ENCODE data around the gene PTPN6. TPM values are rescaled to one million over a fixed set of nuclear protein-coding genes. Genes with fewer than 3 reads are reported as not detected.

The PTPN6 gene
- total and polyA plus RNA-seq, 2 of the 13 experiments (the other 11 are each of a cell fraction or from before 2014, with no cell fraction given), result 10.5 to 10.6 TPM

DNA sequence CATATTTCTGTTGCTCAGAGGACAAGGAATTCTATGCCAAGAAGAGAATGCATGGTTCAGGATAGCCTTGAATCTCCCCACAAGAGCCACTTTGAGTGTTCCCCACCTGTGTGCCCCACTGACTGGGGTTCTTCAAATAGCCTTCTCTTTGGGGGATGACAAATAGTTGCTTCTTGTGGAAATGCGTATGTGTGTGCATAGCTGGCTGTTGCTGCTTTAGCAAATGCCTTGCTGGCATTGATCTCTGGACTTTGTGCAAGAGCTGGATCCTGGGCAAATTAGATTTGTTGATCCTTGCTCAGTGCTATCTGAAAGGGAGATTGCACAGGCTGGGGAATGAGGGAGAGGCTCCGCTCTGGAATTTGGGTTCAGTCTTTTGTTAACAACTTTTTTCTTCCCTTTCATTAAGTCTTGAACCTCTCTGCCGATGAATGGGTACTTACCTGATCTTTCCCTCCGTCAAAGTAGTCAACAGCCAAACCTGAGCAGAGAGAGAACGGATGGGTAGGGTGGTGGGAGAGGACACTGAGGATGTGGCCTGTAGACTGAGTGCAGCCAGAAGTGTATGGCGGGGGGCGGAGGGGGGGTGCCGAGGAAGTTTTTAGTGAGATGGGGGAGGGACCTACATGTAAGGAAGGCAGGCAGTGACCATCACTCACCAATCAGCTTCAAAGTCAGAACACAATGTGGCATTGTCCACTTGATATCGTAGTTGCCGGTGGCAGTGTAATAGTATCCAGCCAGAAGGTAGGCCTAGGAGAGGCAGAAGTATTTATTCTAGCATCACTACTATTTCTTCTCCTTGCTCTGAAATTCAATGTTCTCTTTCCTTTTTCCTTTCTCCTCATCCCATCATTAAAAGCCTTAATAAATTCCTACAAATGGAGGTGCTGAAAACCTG lies 30.2 kb downstream of the PTPN6 start (continued):
- TF ChIP-seq, protein P1, sequence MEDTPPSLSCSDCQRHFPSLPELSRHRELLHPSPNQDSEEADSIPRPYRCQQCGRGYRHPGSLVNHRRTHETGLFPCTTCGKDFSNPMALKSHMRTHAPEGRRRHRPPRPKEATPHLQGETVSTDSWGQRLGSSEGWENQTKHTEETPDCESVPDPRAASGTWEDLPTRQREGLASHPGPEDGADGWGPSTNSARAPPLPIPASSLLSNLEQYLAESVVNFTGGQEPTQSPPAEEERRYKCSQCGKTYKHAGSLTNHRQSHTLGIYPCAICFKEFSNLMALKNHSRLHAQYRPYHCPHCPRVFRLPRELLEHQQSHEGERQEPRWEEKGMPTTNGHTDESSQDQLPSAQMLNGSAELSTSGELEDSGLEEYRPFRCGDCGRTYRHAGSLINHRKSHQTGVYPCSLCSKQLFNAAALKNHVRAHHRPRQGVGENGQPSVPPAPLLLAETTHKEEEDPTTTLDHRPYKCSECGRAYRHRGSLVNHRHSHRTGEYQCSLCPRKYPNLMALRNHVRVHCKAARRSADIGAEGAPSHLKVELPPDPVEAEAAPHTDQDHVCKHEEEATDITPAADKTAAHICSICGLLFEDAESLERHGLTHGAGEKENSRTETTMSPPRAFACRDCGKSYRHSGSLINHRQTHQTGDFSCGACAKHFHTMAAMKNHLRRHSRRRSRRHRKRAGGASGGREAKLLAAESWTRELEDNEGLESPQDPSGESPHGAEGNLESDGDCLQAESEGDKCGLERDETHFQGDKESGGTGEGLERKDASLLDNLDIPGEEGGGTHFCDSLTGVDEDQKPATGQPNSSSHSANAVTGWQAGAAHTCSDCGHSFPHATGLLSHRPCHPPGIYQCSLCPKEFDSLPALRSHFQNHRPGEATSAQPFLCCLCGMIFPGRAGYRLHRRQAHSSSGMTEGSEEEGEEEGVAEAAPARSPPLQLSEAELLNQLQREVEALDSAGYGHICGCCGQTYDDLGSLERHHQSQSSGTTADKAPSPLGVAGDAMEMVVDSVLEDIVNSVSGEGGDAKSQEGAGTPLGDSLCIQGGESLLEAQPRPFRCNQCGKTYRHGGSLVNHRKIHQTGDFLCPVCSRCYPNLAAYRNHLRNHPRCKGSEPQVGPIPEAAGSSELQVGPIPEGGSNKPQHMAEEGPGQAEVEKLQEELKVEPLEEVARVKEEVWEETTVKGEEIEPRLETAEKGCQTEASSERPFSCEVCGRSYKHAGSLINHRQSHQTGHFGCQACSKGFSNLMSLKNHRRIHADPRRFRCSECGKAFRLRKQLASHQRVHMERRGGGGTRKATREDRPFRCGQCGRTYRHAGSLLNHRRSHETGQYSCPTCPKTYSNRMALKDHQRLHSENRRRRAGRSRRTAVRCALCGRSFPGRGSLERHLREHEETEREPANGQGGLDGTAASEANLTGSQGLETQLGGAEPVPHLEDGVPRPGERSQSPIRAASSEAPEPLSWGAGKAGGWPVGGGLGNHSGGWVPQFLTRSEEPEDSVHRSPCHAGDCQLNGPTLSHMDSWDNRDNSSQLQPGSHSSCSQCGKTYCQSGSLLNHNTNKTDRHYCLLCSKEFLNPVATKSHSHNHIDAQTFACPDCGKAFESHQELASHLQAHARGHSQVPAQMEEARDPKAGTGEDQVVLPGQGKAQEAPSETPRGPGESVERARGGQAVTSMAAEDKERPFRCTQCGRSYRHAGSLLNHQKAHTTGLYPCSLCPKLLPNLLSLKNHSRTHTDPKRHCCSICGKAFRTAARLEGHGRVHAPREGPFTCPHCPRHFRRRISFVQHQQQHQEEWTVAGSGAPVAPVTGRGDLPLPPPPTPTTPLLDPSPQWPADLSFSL (CRISPR knock-in tag; IDR thresholded peaks at IDR 0.05), result peak; percentile 80; the same call in 1 of the 2 replicates
- TF ChIP-seq, protein P2, sequence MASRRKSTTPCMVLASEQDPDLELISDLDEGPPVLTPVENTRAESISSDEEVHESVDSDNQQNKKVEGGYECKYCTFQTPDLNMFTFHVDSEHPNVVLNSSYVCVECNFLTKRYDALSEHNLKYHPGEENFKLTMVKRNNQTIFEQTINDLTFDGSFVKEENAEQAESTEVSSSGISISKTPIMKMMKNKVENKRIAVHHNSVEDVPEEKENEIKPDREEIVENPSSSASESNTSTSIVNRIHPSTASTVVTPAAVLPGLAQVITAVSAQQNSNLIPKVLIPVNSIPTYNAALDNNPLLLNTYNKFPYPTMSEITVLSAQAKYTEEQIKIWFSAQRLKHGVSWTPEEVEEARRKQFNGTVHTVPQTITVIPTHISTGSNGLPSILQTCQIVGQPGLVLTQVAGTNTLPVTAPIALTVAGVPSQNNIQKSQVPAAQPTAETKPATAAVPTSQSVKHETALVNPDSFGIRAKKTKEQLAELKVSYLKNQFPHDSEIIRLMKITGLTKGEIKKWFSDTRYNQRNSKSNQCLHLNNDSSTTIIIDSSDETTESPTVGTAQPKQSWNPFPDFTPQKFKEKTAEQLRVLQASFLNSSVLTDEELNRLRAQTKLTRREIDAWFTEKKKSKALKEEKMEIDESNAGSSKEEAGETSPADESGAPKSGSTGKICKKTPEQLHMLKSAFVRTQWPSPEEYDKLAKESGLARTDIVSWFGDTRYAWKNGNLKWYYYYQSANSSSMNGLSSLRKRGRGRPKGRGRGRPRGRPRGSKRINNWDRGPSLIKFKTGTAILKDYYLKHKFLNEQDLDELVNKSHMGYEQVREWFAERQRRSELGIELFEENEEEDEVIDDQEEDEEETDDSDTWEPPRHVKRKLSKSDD (CRISPR knock-in tag; IDR thresholded peaks at IDR 0.05; ENCODE audit: low read depth), result 0 out of 2 replicates have a peak, but pooled peaks have one; percentile 65
- TF ChIP-seq, protein P3, sequence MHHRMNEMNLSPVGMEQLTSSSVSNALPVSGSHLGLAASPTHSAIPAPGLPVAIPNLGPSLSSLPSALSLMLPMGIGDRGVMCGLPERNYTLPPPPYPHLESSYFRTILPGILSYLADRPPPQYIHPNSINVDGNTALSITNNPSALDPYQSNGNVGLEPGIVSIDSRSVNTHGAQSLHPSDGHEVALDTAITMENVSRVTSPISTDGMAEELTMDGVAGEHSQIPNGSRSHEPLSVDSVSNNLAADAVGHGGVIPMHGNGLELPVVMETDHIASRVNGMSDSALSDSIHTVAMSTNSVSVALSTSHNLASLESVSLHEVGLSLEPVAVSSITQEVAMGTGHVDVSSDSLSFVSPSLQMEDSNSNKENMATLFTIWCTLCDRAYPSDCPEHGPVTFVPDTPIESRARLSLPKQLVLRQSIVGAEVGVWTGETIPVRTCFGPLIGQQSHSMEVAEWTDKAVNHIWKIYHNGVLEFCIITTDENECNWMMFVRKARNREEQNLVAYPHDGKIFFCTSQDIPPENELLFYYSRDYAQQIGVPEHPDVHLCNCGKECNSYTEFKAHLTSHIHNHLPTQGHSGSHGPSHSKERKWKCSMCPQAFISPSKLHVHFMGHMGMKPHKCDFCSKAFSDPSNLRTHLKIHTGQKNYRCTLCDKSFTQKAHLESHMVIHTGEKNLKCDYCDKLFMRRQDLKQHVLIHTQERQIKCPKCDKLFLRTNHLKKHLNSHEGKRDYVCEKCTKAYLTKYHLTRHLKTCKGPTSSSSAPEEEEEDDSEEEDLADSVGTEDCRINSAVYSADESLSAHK (CRISPR knock-in tag; IDR thresholded peaks at IDR 0.05; ENCODE audit: borderline replicate concordance), result no peak
- TF ChIP-seq, protein P4, sequence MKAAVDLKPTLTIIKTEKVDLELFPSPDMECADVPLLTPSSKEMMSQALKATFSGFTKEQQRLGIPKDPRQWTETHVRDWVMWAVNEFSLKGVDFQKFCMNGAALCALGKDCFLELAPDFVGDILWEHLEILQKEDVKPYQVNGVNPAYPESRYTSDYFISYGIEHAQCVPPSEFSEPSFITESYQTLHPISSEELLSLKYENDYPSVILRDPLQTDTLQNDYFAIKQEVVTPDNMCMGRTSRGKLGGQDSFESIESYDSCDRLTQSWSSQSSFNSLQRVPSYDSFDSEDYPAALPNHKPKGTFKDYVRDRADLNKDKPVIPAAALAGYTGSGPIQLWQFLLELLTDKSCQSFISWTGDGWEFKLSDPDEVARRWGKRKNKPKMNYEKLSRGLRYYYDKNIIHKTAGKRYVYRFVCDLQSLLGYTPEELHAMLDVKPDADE (CRISPR knock-in tag; IDR thresholded peaks at IDR 0.05), result no peak
- TF ChIP-seq GATA4 (IDR thresholded peaks at IDR 0.05; ENCODE audit: borderline replicate concordance, low read depth), result no peak
- TF ChIP-seq ZNF616 (CRISPR knock-in tag; IDR thresholded peaks at IDR 0.05; ENCODE audit: low read depth), result no peak
- TF ChIP-seq, protein P5, sequence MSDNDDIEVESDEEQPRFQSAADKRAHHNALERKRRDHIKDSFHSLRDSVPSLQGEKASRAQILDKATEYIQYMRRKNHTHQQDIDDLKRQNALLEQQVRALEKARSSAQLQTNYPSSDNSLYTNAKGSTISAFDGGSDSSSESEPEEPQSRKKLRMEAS (IDR thresholded peaks at IDR 0.05), result peak; percentile 34; the same call in 1 of the 2 replicates
- no peak for TF ChIP-seq ZNF768 (CRISPR knock-in tag; IDR thresholded peaks at IDR 0.05)
- TF ChIP-seq, protein P6, sequence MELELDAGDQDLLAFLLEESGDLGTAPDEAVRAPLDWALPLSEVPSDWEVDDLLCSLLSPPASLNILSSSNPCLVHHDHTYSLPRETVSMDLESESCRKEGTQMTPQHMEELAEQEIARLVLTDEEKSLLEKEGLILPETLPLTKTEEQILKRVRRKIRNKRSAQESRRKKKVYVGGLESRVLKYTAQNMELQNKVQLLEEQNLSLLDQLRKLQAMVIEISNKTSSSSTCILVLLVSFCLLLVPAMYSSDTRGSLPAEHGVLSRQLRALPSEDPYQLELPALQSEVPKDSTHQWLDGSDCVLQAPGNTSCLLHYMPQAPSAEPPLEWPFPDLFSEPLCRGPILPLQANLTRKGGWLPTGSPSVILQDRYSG (CRISPR knock-in tag; IDR thresholded peaks at IDR 0.05), result no peak
- no peak for TF ChIP-seq FOSL1 (CRISPR knock-in tag; IDR thresholded peaks at IDR 0.05; ENCODE audit: borderline replicate concordance)
- peak; percentile 54 for TF ChIP-seq MAFF (IDR thresholded peaks at IDR 0.05; ENCODE audit: low read depth, low read length)
- no peak for TF ChIP-seq CC2D1A (CRISPR knock-in tag; IDR thresholded peaks at IDR 0.05)
- TF ChIP-seq FIP1L1 (IDR thresholded peaks at IDR 0.05; ENCODE audit: borderline replicate concordance, insufficient read depth, low read depth, low read length), result no peak
